Measurements from ENCODE around the gene PKD1. TPM values are rescaled to one million over a fixed set of nuclear protein-coding genes. Genes with fewer than 3 reads are reported as not detected.
A peak's percentile ranks its signal among the peaks of the same experiment; 100 is the strongest.

Gene PKD1
- total RNA-seq, 1 experiment from 2014 or later = 102 TPM

- TF ChIP-seq USF1 (CRISPR knock-in tag; IDR thresholded peaks at IDR 0.05) = peak; percentile 57
- TF ChIP-seq JAZF1 (CRISPR knock-in tag; IDR thresholded peaks at IDR 0.05) = 0 out of 2 replicates have a peak, but pooled peaks have one; percentile 52
- peak; percentile 88 for TF ChIP-seq MAX (CRISPR knock-in tag; IDR thresholded peaks at IDR 0.05)
- TF ChIP-seq IRF2 (CRISPR knock-in tag; IDR thresholded peaks at IDR 0.05; ENCODE audit: borderline replicate concordance, low read depth) = no peak
- TF ChIP-seq ZNF138 (CRISPR knock-in tag; conservative IDR thresholded peaks at IDR 0.05) = no peak
- TF ChIP-seq FOXK1 (CRISPR knock-in tag; IDR thresholded peaks at IDR 0.05) = no peak; the same call in 1 of the 2 replicates
- no peak for TF ChIP-seq TCF7 (CRISPR knock-in tag; IDR thresholded peaks at IDR 0.05; ENCODE audit: low read depth)
- TF ChIP-seq MXD4 (CRISPR knock-in tag; IDR thresholded peaks at IDR 0.05; ENCODE audit: borderline replicate concordance) = no peak
- TF ChIP-seq KAT7 (CRISPR knock-in tag; IDR thresholded peaks at IDR 0.05; ENCODE audit: borderline replicate concordance) = no peak; the same call in 1 of the 2 replicates
- TF ChIP-seq ZBTB21 (CRISPR knock-in tag; IDR thresholded peaks at IDR 0.05; ENCODE audit: borderline replicate concordance) = peak; percentile 80
- TF ChIP-seq NFATC4 (CRISPR knock-in tag; IDR thresholded peaks at IDR 0.05) = peak; percentile 84; the same call in 1 of the 2 replicates
- no peak for TF ChIP-seq HMGXB4 (CRISPR knock-in tag; IDR thresholded peaks at IDR 0.05)
- TF ChIP-seq E2F5 (CRISPR knock-in tag; IDR thresholded peaks at IDR 0.05) = no peak; the same call in 1 of the 2 replicates
- no peak for TF ChIP-seq TEAD1 (CRISPR knock-in tag; IDR thresholded peaks at IDR 0.05)
- peak; percentile 71; the same call in 1 of the 2 replicates for TF ChIP-seq ARID4B (CRISPR knock-in tag; IDR thresholded peaks at IDR 0.05; ENCODE audit: borderline replicate concordance)
- peak; percentile 83 for TF ChIP-seq NFYB (CRISPR knock-in tag; conservative IDR thresholded peaks at IDR 0.05; ENCODE audit: low read depth)
- no peak; the same call in none of the 2 replicates for TF ChIP-seq AR (CRISPR knock-in tag; IDR thresholded peaks at IDR 0.05)
- peak; percentile 64; the same call in 1 of the 2 replicates for TF ChIP-seq SMAD3 (CRISPR knock-in tag; IDR thresholded peaks at IDR 0.05; ENCODE audit: borderline replicate concordance)
- TF ChIP-seq ERG (CRISPR knock-in tag; IDR thresholded peaks at IDR 0.05) = peak; percentile 83; the same call in 1 of the 2 replicates
- TF ChIP-seq ZNF416 (CRISPR knock-in tag; IDR thresholded peaks at IDR 0.05) = peak; percentile 89; the same call in 1 of the 2 replicates
- peak; percentile 58; the same call in 1 of the 2 replicates for TF ChIP-seq GABPB1 (CRISPR knock-in tag; IDR thresholded peaks at IDR 0.05)
- TF ChIP-seq CDX4 (CRISPR knock-in tag; IDR thresholded peaks at IDR 0.05; ENCODE audit: borderline replicate concordance) = no peak; the same call in 1 of the 2 replicates
- TF ChIP-seq EMX1 (CRISPR knock-in tag; IDR thresholded peaks at IDR 0.05) = peak; percentile 87
These were observed 19.6 kb upstream of the PKD1 start, which contains the start of gene TRAF7 (continued) for GRCh38 chr16:2155091-2155950.
